Glomerular visceral epithelial cell (primary cell): ENCODE measurements around the gene ZNF605.
"Not testable (repeated sequence)": the region's sequence is repeated elsewhere in the genome, so short reads cannot be mapped to it uniquely, and the experiment has no call there.

Source experiments
- DNase-seq: peaks from one replicate; pipeline ENCODE4 v3.0.0-alpha.2; 2016; ENCODE audit errors: extremely low spot score

The ZNF605 gene

DNA sequence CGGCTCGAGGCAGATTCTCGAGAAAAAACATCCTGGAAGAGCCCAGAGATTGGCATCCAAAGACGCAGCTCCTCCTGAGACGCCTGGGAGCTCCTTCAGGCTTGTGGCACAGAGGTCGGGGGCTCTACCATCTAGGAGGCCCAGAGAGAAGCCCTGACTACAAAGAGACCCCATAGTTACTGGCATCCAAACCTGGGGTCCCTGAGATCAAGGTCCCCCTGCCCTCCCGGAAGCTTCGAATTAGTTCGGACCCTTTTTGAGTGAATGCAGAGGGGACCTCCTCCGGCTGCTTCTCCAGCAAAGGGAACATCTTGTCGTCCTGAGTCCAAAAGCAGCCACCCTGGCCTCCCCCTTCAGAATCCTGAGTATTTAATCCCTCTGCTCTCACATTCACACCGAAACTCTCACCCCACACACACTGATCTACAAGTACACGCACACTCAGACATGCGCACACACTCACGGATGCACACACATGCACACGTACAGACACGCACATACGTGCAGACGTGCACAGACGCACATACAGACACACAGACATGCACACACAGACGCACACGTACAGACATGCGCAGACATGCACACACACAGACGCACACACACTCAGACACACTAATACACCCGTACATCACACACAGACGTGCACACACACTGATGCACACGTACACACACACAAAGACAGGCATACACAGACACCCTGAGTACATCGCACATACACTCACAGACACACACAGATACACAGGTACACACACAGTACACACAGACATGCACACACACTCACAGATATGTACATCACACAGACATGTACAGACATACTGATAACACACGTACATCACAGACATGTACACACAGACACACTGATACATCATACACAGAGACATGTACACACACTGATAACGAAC is 5.9 kb downstream of the ZNF605 start:
- DNase-seq, result no peak

DNA sequence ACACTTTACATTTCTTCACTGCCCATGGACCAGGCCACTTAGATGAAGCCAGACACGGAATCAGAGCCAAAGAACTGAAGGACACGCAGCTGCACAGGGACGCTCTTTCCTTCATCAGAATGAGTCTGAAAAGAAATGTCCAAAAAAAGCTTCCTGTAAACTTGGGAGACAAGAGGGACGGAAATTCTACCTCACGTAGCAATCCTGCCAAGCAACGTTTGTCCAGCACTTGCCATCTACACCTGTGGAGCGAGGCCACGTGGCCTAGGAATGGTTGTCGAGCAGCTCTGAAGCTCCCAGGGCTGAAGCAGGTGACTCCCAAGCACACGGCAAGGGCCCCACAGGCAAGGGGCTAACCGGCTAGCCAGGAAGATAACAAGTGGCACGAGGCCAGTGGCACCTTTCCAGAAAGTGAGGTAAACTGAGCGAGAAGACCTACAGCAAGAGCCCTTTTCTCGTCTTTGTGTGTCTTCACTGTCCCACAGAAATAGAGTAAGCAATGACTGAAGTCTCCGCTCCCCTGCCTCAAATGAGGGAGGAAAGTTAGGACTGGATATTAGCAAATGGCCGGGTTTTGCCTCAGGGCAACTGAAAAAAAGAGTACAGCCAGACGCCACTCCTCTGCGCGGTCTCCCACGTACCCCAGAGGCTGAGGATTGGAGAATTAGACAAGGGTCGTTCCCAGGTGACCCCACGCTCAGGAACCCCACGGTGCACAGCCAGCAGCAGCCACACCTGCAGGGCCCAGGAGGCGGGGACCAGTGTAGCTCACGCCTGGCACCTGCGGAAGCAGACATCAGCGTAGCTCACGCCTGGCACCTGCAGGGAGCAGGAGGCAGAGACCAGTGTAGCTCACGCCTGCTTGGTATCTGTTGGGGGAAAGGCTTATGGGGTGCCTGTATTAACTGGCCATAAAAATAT is 7.7 kb downstream of the ZNF605 start:
- no peak for DNase-seq

DNA sequence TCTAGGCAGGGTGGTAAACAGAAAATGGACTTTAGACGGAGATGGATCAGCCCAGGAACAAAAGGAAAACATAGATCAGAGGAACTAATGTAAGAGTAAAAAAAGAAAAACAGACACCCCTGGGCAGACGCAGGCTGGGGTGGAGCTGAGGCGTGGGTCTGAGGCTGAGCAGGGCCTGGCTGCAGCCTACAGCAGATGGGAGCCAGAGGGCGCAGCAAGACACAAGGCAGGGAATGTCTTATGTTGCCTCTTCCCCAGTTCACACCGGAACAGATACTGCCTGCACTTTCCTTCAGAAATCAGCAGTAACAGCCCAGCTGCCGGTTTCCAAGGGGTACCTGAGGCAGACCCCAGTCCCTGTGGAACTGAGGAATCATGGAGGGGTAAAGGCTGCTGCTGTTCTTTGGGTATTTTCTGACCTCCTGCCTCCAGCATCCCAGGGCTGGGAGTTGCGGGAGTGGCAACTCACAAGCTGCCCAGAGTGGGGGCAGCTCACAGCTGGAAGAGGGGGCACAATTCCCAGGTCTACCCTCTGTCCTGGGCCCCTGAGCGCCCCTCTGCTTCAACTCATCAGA is 9.8 kb downstream of the ZNF605 start:
- no peak for DNase-seq

DNA sequence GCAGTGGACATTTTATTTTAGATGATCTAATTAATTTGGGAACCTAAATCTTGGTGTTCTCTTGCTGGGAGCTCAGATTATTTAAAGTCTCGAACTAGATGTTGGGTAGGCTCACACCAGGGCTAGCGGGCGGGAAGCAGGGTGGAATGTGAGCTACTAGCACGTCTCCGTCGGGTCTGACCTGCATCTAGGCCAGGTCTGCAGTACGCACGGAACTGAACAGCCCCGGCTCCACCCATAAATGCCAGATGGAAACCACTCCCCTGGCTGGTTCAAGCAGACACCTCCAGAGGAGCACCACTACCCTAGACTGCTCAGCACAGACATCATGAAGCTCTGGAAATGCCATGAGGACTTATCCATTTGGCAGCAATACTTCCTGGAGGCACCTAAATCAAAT is 10.3 kb downstream of the ZNF605 start:
- DNase-seq, result no peak

DNA sequence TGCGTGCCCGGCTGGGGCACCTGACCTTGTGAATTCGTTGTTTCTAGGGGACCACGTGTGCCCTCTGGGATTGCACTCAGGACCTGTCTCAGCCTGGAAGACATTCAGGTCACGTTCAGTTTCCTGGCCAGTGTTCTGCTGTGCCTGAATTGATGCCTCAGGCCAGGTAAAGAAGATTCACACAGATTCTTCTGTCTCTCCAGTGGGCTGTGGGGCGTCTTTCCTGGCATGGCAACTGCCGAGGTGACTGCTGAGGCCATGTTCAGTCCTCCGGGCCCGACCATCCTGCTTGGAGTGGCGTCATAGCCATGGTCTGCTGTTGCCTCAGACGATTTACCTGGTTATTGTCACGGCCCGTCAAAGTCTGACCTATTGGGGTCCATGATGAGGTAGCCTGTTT is 13.5 kb downstream of the ZNF605 start:
- DNase-seq, result no peak

DNA sequence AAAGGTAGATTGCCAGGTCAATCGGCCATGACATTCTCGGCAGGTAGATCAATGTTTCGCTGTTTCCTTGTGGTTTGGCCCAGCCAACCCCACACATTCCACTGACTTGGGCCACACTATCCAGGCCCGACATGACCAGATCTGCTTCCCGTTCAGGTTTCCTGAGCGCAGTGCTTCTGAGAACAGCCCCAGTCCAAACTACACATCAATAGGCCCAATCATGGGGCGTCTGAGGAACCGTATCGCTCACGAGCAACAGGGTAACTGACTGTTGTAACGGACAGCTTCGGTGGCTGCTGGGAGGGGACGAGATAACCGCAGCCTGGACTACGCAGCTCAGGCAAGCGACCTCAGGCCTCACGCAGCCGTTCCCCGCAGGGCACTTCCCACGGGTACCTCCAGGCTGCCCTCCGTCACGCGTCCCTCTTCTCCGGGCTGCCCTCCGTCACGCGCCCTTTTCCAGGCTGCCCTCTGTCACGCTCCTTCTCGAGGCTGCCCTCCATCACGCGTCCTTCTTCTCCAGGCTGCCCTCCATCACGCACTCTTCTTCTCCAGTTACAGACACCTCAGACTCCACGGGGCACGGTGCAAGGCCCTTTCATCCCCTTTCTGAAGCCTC is 14.7 kb downstream of the ZNF605 start:
- no peak for DNase-seq

DNA sequence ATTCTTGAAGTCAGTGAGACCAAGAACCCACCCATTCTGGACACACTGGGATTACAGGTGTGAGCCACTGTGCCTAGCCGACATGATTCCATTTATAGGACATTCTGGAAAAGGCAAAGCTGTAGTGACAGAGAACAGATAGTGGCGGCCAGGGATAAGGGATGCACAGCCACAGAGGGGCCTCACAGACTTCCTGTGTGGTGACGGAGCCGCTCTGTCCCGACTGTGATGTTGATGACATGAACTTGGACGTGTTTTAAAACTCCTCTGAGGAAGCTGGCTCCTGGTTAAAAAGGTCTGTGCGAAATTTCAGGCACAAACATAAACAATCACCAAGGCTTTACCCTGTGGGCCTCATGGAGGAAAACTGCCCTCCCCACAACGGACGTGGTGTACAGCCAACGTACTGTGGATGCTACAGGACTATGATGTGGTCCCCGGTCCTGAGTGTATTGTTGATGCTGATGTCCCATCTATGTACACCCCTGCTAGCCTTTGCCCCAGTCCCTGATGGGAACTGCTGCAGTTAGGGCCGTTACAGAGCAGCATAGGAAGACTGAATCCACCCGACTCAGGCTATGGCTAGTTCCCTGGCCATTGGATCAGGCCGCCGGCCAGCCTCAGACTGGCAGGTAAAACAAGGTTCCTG is 15.9 kb downstream of the ZNF605 start:
- DNase-seq, result no peak

DNA sequence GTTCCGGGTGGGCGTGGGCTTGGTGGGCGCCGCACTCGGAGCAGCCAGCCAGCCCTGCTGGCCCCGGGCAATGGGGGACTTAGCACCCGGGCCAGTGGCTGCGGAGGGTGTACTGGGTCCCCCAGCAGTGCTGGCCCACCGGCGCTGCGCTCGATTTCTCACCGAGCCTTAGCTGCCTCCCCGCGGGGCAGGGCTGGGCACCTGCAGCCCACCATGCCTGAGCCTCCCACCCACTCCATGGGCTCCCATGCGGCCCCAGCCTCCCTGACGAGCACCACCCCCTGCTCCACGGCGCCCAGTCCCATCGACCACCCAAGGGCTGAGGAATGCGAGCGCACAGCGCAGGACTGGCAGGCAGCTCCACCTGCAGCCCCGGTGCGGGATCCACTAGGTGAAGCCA is 17.3 kb downstream of the ZNF605 start:
- not testable (repeated sequence) for DNase-seq

DNA sequence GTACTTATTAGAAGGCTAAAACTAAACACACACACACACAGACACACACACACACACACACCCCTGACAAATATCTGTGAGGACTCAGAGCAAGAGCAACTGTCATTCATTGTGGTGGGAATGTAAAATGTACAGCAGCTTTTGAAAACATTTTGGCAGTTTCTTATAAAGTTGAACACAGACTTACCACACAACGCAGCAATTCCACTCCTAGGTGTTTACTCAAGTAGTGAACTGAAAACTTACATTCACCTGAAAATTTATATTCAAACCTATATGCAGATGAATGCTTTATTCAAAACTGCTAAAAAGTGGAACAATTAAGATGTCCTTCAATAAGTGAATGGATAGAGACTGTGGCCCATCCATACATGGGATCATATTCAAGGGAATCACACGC is 18.6 kb downstream of the ZNF605 start:
- no peak for DNase-seq

DNA sequence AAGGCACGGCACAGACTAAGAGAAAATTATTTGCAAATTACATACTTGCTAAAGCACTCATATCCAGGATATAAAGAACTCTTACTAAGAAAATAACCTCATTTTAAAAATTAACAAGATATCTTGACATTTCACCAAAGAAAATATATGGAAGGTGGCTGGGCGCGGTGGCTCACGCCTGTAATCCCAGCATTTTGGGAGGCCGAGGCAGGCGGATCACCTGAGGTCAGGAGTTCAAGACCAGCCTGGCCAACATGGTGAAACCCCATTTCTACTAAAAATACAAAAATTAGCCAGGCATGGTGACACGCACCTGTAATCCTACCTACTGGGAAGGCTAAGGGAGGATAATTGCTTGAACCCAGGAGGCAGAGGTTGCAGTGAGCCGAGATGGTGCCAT is 19.2 kb downstream of the ZNF605 start:
- DNase-seq, result not testable (repeated sequence)

DNA sequence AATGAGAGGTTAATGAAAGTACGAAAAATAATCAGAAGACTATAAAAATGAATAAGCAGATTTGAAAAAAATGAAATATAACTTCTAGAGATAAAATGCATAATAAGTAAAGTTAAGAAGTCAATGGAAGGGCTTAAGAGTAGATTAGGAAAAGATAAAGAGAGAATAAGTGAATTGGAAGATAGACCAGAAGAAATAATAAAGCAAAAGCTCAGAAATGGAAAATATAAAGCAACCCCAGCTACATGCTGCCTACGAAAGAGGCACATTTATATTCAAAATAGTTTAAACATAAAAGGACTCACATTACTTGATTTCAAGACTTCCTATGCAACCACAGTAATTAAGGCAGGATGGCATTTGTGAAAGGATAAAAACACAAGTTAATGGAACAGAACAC is 19.9 kb downstream of the ZNF605 start:
- no peak for DNase-seq

DNA sequence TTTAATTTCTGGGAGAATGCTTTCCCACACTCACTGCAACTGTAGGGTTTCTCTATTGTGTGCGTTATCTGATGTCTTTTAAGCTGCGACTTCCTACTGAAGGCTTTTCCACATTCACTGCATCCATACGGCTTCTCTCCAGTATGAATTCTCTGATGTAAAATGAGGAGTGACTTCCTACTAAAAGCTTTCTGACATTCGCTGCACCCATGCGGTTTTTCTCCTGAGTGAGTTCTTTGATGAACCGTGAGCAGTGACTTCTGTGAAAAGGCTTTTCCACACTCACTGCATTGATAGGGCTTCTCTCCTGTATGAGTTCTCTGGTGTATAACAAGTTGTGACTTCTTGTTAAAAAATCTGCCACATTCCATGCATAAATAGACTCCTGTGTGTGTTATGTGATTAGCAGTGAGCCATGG is 29.7 kb downstream of the ZNF605 start:
- DNase-seq, result no peak

DNA sequence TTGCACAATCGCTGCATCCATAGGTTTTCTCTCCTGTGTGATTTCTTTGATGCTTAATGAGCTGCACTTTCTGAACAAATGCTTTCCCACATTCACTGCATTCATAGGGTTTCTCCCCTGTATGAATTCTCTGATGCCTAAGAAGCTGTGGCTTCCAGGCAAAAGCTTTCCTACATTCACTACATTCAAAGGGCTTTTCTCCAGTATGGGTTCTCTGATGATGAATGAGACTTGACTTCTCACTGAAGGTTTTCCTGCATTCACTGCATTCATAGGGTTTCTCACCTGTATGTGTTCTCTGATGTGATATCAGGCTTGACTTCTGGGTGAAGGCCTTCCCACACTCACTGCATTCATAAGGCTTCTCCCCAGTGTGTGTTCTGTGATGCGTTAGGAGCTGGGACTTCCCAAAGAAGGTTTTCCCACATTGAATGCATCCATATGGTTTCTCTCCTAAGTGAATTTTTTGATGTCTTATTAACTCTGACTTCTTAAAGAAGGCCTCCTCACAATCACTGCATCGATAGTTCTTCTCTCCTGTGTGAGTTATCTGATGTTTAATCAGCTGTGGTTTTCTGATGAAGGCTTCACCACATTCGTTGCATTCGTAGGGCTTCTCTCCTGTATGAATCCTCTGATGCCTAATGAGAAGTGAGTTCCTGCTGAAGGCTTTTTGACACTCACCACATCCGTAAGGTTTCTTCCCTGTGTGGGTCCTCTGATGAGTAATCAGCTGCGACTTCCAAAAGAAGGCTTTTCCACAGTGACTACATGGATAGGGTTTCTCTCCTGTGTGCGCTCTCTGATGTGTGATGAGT is 30.3 kb downstream of the ZNF605 start:
- DNase-seq, result no peak

DNA sequence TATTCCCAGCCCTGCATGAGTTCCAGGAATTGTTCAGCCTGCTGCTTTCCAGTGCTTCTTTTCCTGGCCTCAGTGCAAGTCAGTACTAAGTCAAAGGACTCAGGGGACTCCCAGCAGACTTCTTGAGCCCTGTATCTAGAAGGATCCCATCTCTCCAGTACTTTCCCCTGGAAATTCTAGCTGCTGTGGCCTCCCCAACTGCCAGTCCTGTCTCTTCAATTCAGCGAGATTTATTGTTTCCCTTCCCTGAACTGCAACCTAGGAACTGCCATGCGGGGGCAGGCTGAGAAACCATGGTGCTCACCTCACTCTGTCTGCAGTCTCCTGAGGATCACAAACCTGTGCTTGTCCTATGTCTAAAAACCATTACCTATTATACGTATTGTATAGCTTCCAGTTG is 31.8 kb downstream of the ZNF605 start:
- DNase-seq, result no peak

DNA sequence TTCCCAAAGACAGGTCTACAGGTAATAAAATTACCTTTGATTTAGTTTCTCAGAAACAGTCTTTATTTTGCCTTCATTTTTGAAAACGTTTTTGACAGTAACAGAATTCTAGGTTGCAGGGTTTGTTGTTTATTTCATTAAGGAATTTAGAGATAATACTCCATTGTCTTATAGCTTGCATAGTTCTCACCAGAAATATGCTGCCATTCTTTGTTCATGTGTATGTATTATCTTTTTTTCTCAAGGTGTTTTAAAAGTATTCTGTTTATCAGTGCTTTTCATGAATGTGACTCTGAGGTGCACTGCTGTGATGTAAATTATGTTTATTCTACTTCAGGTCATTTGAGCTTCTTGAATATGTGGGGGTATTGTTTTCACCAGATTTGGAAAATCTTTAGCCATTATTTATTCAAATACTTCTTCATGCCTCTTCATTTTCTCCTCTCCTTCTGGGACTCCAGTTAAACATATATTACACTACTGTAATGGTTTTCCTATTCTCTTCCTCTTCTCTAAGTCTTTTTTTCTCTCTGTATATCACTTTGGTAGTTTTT is 32.7 kb downstream of the ZNF605 start:
- DNase-seq, result no peak

DNA sequence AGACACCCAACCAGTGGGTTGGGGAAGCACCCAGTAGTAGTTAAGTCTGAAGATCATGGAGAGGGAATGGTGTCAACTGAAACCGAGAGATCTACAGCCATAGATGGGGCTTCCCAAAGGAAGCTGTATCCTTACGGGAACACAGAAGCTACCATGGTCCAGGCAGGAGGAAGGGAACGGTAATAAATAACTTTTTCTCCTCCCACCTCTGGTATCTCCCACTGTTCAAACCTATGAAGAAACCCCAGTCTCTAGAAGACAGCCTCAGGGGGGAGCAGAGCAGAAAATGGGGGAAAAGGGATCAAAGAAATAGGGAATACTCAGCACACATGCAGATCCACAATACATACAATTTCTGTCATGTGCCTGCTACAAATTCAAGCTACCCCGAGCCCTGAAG is 33.4 kb downstream of the ZNF605 start:
- no peak for DNase-seq

DNA sequence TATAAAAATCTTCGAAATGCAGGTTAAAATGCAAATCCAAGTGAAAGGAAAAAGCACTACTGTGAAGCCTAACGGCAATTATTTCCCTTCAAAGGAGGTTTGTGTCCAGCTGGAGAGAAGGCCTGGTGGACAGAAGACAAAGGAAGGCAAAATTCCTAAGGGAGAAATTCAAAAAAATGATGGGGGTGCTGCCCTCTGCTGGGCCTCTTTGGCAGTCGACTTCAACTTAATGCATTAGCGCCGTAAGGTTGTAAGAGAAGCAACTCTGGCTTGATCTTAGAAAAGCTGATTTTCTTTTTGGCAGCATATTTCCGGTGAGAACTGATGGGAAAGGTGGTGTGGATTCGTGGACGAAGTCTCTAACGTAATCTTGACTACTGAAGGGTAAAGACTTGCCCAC is 34.4 kb downstream of the ZNF605 start:
- no peak for DNase-seq

DNA sequence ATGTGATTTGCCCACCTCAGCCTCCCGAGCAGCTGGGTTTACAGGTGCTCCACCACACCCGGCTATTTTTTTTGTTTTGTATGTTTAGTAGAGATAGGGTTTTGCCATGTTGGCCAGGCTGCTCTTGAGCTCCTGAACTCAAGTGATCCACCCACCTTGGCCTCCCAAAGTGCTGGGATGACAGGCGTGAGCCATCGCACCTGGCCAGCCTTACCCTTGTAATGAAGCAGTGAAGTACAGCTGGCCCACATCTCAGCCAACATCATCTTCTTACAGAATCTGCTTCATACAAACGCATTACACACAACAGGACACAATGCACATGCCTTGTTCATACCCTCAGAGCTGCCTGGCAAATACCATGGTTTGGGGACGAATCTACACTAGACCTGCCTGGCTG is 37.4 kb downstream of the ZNF605 start:
- no peak for DNase-seq

DNA sequence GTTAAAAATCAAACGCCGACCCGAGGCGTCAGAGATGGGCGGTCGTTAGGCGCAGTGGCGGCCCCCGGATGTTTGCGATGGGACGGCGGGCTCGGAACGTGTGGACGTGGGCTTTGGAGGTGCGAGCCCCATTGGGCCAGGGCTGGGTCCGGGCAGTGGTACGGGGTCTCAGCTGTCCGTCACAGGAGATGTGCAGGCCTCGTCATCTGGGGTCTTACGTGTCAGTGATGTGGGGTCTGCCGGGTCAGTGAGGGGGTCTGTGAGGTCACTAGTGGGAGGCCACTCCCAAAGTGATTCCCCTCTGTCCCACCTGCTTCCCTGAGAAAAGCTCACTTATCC is 47.1 kb downstream of the ZNF605 start:
- DNase-seq, result no peak
